HG03571 (cell line): ENCODE results near the gene GJB2.

Experiments used
- ATAC-seq: cut with Tn5 transposase; IDR thresholded peaks from one replicate; pipeline ENCODE4 v1.9.1; 2021; ENCODE audit not compliant: unreplicated experiment

Gene GJB2

GRCh38 chr13:20192836-20193161 is at the start of gene GJB2:
Gene GJB2 (minus strand): TSS chr13:20192938. CDS start chr13:20189581, 3,357 bp downstream.
- no peak for ATAC-seq

- ATAC-seq: no peak
Measured at GRCh38 chr13:20241593-20241992, 48.9 kb upstream of the GJB2 start.

- ATAC-seq: no peak
Measured at GRCh38 chr13:20239748-20240147, 47.0 kb upstream of the GJB2 start.

- ATAC-seq: no peak
Measured at GRCh38 chr13:20232556-20233277, 40.0 kb upstream of the GJB2 start.

GRCh38 chr13:20231839-20232555 is 39.3 kb upstream of the GJB2 start, which contains the start of gene GJB6:
Gene GJB6 (minus strand): TSS chr13:20232319. CDS start chr13:20223480, 8,839 bp downstream.
- ATAC-seq: no peak

- no peak for ATAC-seq
Measured at GRCh38 chr13:20230913-20231838, 38.4 kb upstream of the GJB2 start.

GRCh38 chr13:20227730-20228129 is 35.0 kb upstream of the GJB2 start:
- no peak for ATAC-seq

GRCh38 chr13:20227288-20227687 is 34.5 kb upstream of the GJB2 start:
- ATAC-seq: no peak

GRCh38 chr13:20222553-20222952 is 29.8 kb upstream of the GJB2 start:
- no peak for ATAC-seq

GRCh38 chr13:20221772-20222171 is 29.0 kb upstream of the GJB2 start:
- no peak for ATAC-seq

GRCh38 chr13:20219577-20219976 is 26.8 kb upstream of the GJB2 start:
- ATAC-seq: no peak

- no peak for ATAC-seq
Measured at GRCh38 chr13:20217168-20217567, 24.4 kb upstream of the GJB2 start.

GRCh38 chr13:20209948-20210347 is 17.2 kb upstream of the GJB2 start:
- no peak for ATAC-seq

GRCh38 chr13:20206698-20207235 is 14.0 kb upstream of the GJB2 start:
- no peak for ATAC-seq

- ATAC-seq: no peak
Measured at GRCh38 chr13:20206065-20206697, 13.4 kb upstream of the GJB2 start.

- no peak for ATAC-seq
Measured at GRCh38 chr13:20198781-20199180, 6.0 kb upstream of the GJB2 start.

GRCh38 chr13:20197361-20197834 is 4.7 kb upstream of the GJB2 start:
- ATAC-seq: no peak

GRCh38 chr13:20195801-20196200 is 3.1 kb upstream of the GJB2 start:
- no peak for ATAC-seq

- ATAC-seq: no peak
Measured at GRCh38 chr13:20193907-20194631, 1.3 kb upstream of the GJB2 start.
